RWPE2 (cell line): ENCODE data around the gene SLC30A2.

Experiments
- ATAC-seq: fragments of 200-7000 bp; cut with Tn5 transposase; 3 replicates; pipeline ENCODE4 v1.9.1; 2021; ENCODE audit warnings: low read depth
- DNase-seq: peaks from one replicate; pipeline ENCODE4 v3.0.0-alpha.2; 2020; ENCODE audit warnings: low spot score
- H3K27ac ChIP-seq: fragments of 450-650 bp; 2 replicates; pipeline ENCODE4 v1.5.1; 2017; ENCODE audit warnings: mild to moderate bottlenecking; ENCODE audit not compliant: poor library complexity, severe bottlenecking
- H3K27me3 ChIP-seq: fragments of 250-450 bp; sonication (Bioruptor Pico); 2 replicates; pipeline ENCODE4 v1.5.1; 2021; ENCODE audit warnings: mild to moderate bottlenecking, moderate library complexity; ENCODE audit not compliant: insufficient read depth, poor library complexity, severe bottlenecking
- H3K36me3 ChIP-seq: fragments of 250-450 bp; sonication (Bioruptor Pico); 2 replicates; pipeline ENCODE4 v1.5.1; 2020; ENCODE audit warnings: low read depth, mild to moderate bottlenecking, moderate library complexity
- H3K4me1 ChIP-seq: fragments of 250-450 bp; sonication (Bioruptor Pico); 2 replicates; pipeline ENCODE4 v1.5.1; 2021; ENCODE audit warnings: mild to moderate bottlenecking, moderate library complexity; ENCODE audit not compliant: insufficient read depth, poor library complexity, severe bottlenecking
- H3K4me3 ChIP-seq: fragments of 250-450 bp; sonication (Bioruptor Pico); 2 replicates; pipeline ENCODE4 v1.5.1; 2021; ENCODE audit warnings: mild to moderate bottlenecking, moderate library complexity; ENCODE audit not compliant: severe bottlenecking
- H3K9me3 ChIP-seq: fragments of 250-450 bp; sonication (Bioruptor Pico); 2 replicates; pipeline ENCODE4 v1.5.1; 2021; ENCODE audit warnings: mild to moderate bottlenecking, moderate library complexity; ENCODE audit not compliant: severe bottlenecking
- CTCF ChIP-seq: fragments of 450-650 bp; IDR thresholded peaks from one replicate; pipeline ENCODE4 v1.5.1; 2017; ENCODE audit warnings: mild to moderate bottlenecking, moderate library complexity; ENCODE audit not compliant: poor library complexity, severe bottlenecking

SLC30A2 gene

GRCh38 chr1:26066160-26066559 is 20.2 kb upstream of the SLC30A2 start:
- H3K36me3 ChIP-seq, result no peaks in the 10 kb centered on the region
- H3K27ac ChIP-seq, result no peak overlapping the region
- no peak overlapping the region for H3K4me3 ChIP-seq
- ATAC-seq (no peak), DNase-seq (no peak)
- no peaks in the 10 kb centered on the region for H3K27me3 ChIP-seq
- H3K9me3 ChIP-seq, result no peaks in the 10 kb centered on the region
- H3K4me1 ChIP-seq, result no peaks in the 10 kb centered on the region
- no peak for TF ChIP-seq CTCF

GRCh38 chr1:26064553-26064952 is 18.6 kb upstream of the SLC30A2 start:
- DNase-seq, result no peak
- no peak for TF ChIP-seq CTCF

GRCh38 chr1:26060832-26061574 is 15.1 kb upstream of the SLC30A2 start:
- TF ChIP-seq CTCF, result no peak
- Histone ChIP-seq H3K27me3 (no peaks in the 10 kb centered on the region), H3K4me1 (no peaks in the 10 kb centered on the region), H3K27ac (no peak overlapping the region), H3K36me3 (no peaks in the 10 kb centered on the region), H3K9me3 (no peaks in the 10 kb centered on the region), H3K4me3 (no peak overlapping the region)
- DNase-seq, result no peak
- no peak for ATAC-seq

More at GRCh38 chr1:26064553-26064952, 18.6 kb upstream of the SLC30A2 start:
- Histone ChIP-seq H3K4me1 (no peaks in the 10 kb centered on the region), H3K36me3 (no peaks in the 10 kb centered on the region), H3K27ac (no peak overlapping the region), H3K27me3 (no peaks in the 10 kb centered on the region), H3K9me3 (no peaks in the 10 kb centered on the region), H3K4me3 (no peak overlapping the region)
- peak; percentile 52; the same call in 2 of the 3 replicates for ATAC-seq

GRCh38 chr1:26059906-26060305 is 14.0 kb upstream of the SLC30A2 start:
- no peaks in the 10 kb centered on the region for H3K9me3 ChIP-seq

More at GRCh38 chr1:26059906-26060305, 14.0 kb upstream of the SLC30A2 start:
- DNase-seq, result no peak
- Histone ChIP-seq H3K27me3 (no peaks in the 10 kb centered on the region), H3K4me3 (no peak overlapping the region), H3K4me1 (no peaks in the 10 kb centered on the region), H3K27ac (no peak overlapping the region), H3K36me3 (no peaks in the 10 kb centered on the region)
- ATAC-seq, result no peak
- TF ChIP-seq CTCF, result no peak
